ENCODE results near the gene ADGRE2. TPM values are rescaled to one million over a fixed set of nuclear protein-coding genes. Genes with fewer than 3 reads are reported as not detected.

Gene ADGRE2
- polyA plus RNA-seq, 1 donor (not counting 4 experiments of a cell fraction or from before 2014, with no cell fraction given) = 4.2 TPM

GRCh38 chr19:14731200-14731599 is 47.2 kb downstream of the ADGRE2 start:
- no peak overlapping the region for H2AFZ ChIP-seq (ENCODE audit: control insufficient read depth, low read length)
- H4K20me1 ChIP-seq (ENCODE audit: control insufficient read depth, extremely low read depth, insufficient read depth, low read length) = no peaks in the 10 kb centered on the region
- no peak overlapping the region for H3K4me2 ChIP-seq (ENCODE audit: control insufficient read depth, extremely low read depth, insufficient read depth, low read depth, low read length)
- no peak overlapping the region for H3K27ac ChIP-seq (ENCODE audit: control insufficient read depth, insufficient read depth, low read length)
- dilution Hi-C loops (cut with MboI; ENCODE audit: extremely low pct_ligation_motif_present, low sequenced_read_pairs) = no loop called here
- no peak for FAIRE-seq
- no peaks in the 10 kb centered on the region for H3K4me1 ChIP-seq (ENCODE audit: control insufficient read depth, extremely low read depth, insufficient read depth, low read length)
- H3K27me3 ChIP-seq (ENCODE audit: control insufficient read depth, extremely low read depth, insufficient read depth, low read length) = no peaks in the 10 kb centered on the region
- H3K9me1 ChIP-seq (ENCODE audit: control insufficient read depth, extremely low read depth, insufficient read depth, low read length) = no peaks in the 10 kb centered on the region
- no peak overlapping the region for H3K9ac ChIP-seq (ENCODE audit: control insufficient read depth, extremely low read depth, insufficient read depth, low read length)
- no peaks in the 10 kb centered on the region for H3K79me2 ChIP-seq (ENCODE audit: control insufficient read depth, insufficient read depth, low read length)
- no peak for TF ChIP-seq CTCF (optimal IDR thresholded peaks at IDR 0.05 in 1 of 3, IDR thresholded peaks at IDR 0.05 in 1 of 3, conservative IDR thresholded peaks at IDR 0.05 in 1 of 3; ENCODE audit: extremely low read depth in 1 of 3, insufficient read depth in 2 of 3, low read length in 3 of 3)
- H3K36me3 ChIP-seq (ENCODE audit: control insufficient read depth in 2 of 2, extremely low read depth in 1 of 2, insufficient read depth in 2 of 2, low read length in 2 of 2) = no peaks in the 10 kb centered on the region
- no peak overlapping the region for H3K4me3 ChIP-seq (ENCODE audit: control insufficient read depth in 2 of 3, extremely low read depth in 1 of 3, insufficient read depth in 2 of 3, low read depth in 1 of 3, low read length in 3 of 3)
- H3K9me3 ChIP-seq (ENCODE audit: control insufficient read depth, low read depth, low read length) = peaks cover 3% of the 10 kb centered on the region
- no peak for DNase-seq (ENCODE audit: low read depth, low spot score)

GRCh38 chr19:14728595-14728994 is 49.8 kb downstream of the ADGRE2 start:
- dilution Hi-C loops (cut with MboI; ENCODE audit: extremely low pct_ligation_motif_present, low sequenced_read_pairs) = no loop called here
- H4K20me1 ChIP-seq (ENCODE audit: control insufficient read depth, extremely low read depth, insufficient read depth, low read length) = no peaks in the 10 kb centered on the region
- no peak for DNase-seq (ENCODE audit: low read depth, low spot score)
- H3K27ac ChIP-seq (ENCODE audit: control insufficient read depth, insufficient read depth, low read length) = no peak overlapping the region
- H3K4me3 ChIP-seq (ENCODE audit: control insufficient read depth in 2 of 3, extremely low read depth in 1 of 3, insufficient read depth in 2 of 3, low read depth in 1 of 3, low read length in 3 of 3) = no peak overlapping the region
- H3K4me1 ChIP-seq (ENCODE audit: control insufficient read depth, extremely low read depth, insufficient read depth, low read length) = no peaks in the 10 kb centered on the region
- no peaks in the 10 kb centered on the region for H3K79me2 ChIP-seq (ENCODE audit: control insufficient read depth, insufficient read depth, low read length)
- no peak overlapping the region for H2AFZ ChIP-seq (ENCODE audit: control insufficient read depth, low read length)
- no peaks in the 10 kb centered on the region for H3K27me3 ChIP-seq (ENCODE audit: control insufficient read depth, extremely low read depth, insufficient read depth, low read length)
- peaks cover 3% of the 10 kb centered on the region for H3K9me3 ChIP-seq (ENCODE audit: control insufficient read depth, low read depth, low read length)
- no peak for FAIRE-seq
- no peaks in the 10 kb centered on the region for H3K36me3 ChIP-seq (ENCODE audit: control insufficient read depth in 2 of 2, extremely low read depth in 1 of 2, insufficient read depth in 2 of 2, low read length in 2 of 2)
- no peak overlapping the region for H3K4me2 ChIP-seq (ENCODE audit: control insufficient read depth, extremely low read depth, insufficient read depth, low read depth, low read length)
- no peak for TF ChIP-seq EZH2 (IDR thresholded peaks at IDR 0.05; ENCODE audit: low read length)
- no peak for TF ChIP-seq CTCF (optimal IDR thresholded peaks at IDR 0.05 in 1 of 3, IDR thresholded peaks at IDR 0.05 in 1 of 3, conservative IDR thresholded peaks at IDR 0.05 in 1 of 3; ENCODE audit: extremely low read depth in 1 of 3, insufficient read depth in 2 of 3, low read length in 3 of 3)
- H3K9me1 ChIP-seq (ENCODE audit: control insufficient read depth, extremely low read depth, insufficient read depth, low read length) = no peaks in the 10 kb centered on the region
- no peak overlapping the region for H3K9ac ChIP-seq (ENCODE audit: control insufficient read depth, extremely low read depth, insufficient read depth, low read length)
